ENCODE measurements around the gene CORO2A.

CORO2A gene

DNA sequence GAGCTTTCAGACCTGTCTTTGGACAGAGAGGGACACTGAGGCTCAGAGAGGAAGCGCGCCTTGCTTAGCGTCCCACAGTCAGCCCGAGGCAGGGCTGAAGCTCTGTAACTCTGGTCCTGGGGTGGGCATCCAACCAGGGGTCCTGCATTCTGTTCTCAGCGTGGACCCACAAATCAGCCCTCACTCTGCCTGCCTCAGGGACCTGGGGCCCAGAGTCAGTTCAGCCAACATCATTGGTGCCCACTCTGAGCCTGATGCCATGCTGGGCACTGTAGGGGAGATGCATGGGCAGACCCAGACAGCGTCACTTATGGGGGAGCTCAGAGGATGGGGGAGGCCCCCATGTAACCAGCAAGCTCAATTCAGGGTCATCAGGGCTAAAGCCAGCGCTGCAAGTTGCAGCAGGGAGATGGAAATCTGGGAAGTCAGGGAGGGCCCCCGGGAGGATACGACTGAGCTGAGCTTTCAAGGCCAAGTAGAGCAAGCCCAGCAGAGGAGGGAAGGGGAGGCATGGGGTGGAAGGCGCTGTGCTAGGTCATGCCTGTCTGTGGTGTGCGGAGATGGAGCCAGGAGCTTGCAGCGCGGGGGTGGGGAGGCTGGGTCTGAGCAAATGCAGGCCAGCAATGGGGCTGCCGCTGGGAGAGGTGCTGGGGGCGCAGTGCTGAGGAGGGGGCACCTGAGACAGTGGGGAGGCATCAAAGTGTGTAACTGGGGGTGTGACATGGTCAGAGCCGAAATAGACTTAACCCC is 21.1 kb downstream of the CORO2A start:
- DNase-seq (ENCODE audit: low spot score): no peak

DNA sequence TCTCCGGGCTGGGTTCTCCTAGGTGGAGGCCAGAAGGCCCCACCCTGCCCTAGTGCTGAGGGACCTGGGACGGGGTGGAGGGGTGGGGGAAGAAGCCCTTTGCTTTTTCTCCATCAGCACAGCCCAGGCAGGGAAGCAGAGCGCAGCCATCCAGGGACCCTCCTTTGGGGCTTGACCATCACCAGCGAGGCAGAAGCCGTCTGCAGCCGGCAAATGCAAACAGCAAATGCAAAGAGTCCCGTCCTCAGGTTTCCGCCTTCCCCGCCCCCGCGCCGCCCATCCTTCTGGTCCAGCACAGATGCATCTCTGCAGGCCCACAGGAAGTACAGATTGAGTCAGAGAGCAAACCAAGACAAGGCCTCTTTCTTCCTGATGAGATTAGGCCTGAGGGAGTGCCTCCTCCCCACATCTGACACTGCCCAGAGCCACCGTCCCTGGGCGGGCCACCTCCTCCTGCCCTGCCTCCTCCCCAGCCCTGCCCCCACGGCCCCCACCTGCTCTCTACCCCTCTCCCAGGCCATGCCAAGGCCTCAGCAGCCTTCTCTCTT is 23.4 kb downstream of the CORO2A start:
- DNase-seq (ENCODE audit: low spot score): no peak

DNA sequence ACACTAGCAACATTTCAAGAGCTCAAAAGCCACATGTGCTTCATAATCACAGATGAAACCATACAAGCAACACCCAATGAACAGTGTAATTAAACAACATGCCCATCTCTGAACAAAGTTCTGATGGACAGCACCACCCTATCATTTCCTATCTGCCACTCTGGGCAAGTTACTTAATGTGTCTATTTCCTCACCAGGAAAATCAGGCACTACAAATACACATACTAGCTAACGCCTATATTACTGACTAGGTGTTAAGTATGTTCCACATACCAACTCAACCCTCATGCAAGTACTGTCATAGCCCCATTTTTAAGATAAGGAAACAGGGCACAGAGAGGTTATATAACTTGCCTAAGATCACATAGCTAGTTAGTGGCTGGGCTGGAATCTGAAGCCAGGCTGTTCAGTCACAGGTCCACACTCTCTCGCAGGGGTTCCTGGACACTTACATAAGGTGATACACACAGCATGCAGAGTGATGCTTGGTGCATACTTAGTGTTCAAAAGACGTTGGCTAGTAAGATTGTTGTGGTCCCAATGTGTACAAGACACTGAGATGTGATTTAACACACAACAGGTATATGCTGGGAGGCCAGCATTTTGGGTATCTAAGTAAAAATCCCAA is 24.2 kb downstream of the CORO2A start:
- no peak for DNase-seq (ENCODE audit: low spot score)

DNA sequence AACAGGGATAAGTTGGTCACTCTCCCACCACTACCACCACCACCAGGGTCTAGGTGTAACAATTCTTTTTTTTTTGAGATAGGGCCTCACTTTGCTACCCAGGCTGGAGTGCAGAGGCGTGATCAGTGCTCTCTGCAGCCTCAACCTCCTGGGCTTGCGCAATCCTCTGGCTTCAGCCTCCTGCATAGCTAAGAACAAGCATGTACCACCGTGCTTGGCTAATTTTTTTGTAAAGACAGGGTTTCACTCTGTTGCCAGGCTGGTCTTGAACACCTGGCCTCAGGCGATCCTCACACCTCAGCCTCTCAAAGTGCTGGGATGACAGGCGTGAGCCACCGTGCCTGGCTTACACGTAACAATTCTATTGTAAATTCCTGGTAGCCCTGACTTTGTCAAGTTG is 27.5 kb downstream of the CORO2A start:
- DNase-seq (ENCODE audit: low spot score): no peak

GRCh38 chr9:98162613-98163012 is 29.8 kb downstream of the CORO2A start:
- DNase-seq (ENCODE audit: low spot score): no peak

- no peak for DNase-seq (ENCODE audit: low spot score)
Measured at GRCh38 chr9:98161851-98162250, 30.6 kb downstream of the CORO2A start.

DNA sequence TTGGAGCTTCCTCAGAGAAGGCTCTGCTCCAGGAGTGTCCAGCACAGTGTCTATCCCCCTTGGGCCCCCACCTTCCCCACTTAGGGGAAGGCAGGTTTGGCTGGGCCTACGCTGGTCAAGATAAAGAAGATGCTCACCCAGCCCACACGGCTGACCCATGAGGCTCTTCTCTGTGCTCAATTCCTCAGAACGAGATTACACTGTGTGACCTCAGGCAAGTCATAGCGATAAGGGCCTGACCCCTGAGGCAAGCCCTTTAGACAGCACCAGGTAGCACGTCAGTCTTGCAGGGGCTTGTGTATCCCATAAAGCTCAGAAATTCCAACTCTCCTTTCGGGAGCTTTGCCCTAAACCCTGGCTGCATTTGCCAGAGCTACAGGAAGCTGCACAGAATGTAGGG is 32.6 kb downstream of the CORO2A start:
- DNase-seq (ENCODE audit: low spot score): no peak

- no peak for DNase-seq (ENCODE audit: low spot score)
Measured at GRCh38 chr9:98159301-98159700, 33.1 kb downstream of the CORO2A start.

DNA sequence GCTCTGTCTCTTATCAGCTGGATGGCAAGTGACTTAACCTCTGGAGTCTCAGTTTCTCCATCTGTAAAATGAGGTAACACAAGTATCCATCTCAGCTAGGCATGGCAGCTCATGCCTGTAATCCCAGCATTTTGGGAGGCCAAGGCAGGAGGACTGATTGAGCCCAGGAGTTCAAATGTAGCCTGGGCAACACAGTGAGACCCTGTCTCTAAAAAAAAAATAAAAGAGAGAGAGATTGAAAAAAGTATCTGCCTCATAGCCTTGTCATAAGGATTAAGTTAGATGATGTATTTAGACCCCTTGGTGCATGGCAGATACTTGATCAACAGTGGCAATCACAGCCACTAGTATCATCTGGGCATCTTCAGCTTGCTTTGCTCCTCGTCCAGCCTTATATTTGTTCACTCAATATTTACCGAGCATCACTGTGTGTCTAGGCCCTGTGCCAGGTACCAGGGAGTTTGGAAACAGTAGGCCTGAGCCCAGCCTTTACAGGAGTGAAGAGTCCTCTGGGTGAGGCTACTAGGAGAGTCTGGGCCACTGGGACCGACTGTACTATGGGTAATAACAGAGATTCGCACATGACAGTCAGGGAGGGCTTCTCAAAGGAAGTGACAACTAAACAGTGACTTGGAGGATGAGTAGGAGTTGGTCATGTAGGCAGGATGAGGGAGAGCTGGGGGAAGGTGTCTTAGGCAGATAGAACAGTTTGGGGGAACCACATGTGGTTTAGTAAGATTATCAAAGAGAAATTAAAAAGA is 34.2 kb downstream of the CORO2A start:
- DNase-seq (ENCODE audit: low spot score): no peak

GRCh38 chr9:98157372-98157771 is 35.1 kb downstream of the CORO2A start:
- DNase-seq (ENCODE audit: low spot score): no peak

DNA sequence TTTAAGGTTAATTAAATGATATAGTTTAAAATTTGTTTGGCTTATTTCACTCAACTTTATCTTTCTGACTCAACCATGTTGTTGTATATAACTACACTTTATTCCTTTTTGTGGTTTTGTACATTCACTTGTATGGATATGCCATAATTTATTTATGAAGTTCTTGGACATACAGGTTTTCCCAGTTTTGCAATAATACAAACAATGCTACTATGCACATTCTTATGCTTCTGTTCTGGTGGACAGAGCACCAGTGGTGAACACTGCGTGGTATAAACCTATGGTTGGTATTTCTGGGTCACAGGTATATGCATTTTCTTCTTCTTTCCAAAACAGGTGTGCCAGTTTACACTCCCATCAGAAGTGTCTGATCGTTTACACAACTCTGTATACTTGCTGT is 37.8 kb downstream of the CORO2A start:
- DNase-seq (ENCODE audit: low spot score): no peak

- DNase-seq (ENCODE audit: low spot score): no peak
Measured at GRCh38 chr9:98152526-98152925, 39.9 kb downstream of the CORO2A start.

GRCh38 chr9:98150721-98151120 is 41.7 kb downstream of the CORO2A start:
- no peak for DNase-seq (ENCODE audit: low spot score)

DNA sequence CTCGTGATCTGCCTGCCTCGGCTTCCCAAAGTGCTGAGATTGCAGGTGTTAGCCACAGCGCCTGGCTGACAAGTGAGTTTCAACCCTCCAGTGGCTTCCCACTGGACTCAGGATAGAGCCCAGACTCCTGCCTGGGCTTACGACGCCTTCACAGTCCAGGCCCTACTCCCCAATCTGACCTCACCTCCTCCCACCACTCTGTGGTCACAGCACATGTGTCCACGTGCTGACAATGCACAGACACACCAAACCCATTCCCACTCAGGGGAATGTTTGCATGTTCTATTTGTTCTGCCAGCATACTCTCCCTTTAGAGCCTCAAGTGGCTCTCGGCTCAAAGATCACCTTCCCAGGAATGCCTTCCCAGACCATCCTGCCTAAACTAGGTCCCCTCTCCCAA is 42.3 kb downstream of the CORO2A start:
- DNase-seq (ENCODE audit: low spot score): no peak

GRCh38 chr9:98149422-98149821 is 43.0 kb downstream of the CORO2A start:
- DNase-seq (ENCODE audit: low spot score): no peak

GRCh38 chr9:98148486-98148885 is 44.0 kb downstream of the CORO2A start:
- no peak for DNase-seq (ENCODE audit: low spot score)

DNA sequence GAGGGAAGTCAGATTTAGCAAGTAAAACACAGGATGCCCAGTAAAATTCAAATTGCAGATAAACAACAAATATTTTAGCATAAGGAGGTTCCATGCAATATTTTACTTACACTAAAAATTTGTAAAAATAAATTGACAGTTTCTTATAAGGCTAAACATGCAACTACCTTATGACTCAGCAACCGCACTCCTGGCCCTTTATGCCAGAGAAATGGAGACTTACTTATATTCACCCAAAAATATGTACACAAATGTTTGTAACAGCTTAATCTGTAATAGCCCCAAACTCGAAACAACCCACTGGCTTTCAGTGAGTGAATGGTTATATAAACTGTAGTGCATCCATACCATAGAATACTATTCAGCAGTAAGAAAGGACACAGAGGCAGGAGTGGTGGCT is 44.9 kb downstream of the CORO2A start:
- no peak for DNase-seq (ENCODE audit: low spot score)

GRCh38 chr9:98146101-98146991 is 46.1 kb downstream of the CORO2A start:
- DNase-seq (ENCODE audit: low spot score): no peak

- no peak for DNase-seq (ENCODE audit: low spot score)
Measured at GRCh38 chr9:98144631-98145030, 47.8 kb downstream of the CORO2A start.

DNA sequence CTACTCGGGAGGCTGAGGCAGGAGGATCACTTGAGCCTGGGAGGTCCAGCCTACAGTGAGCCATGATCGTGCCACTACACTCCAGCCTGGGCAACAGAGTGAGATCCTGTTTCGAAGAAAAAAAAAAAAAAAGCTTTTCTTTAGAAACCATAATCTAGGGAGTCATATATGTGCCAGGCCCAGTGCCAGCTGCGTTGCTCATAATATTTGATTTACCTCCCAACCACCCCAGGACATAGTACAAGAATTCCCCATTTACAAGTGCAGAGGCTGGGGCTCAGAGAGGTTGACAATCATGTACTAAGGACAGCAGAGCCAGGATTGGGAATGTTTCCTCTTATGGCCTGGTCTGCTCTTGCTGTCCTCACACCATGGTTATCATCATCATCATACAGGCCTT is 48.4 kb downstream of the CORO2A start:
- no peak for DNase-seq (ENCODE audit: low spot score)

GRCh38 chr9:98142925-98143481 is 49.4 kb downstream of the CORO2A start:
- no peak for DNase-seq (ENCODE audit: low spot score)

Measured in Ammon's horn (tissue), 1 donor.